Measurements from ENCODE around the gene LIPC.

LIPC gene

GRCh38 chr15:58504674-58505234 is 73.0 kb downstream of the LIPC start:
- Histone ChIP-seq H3K4me3 (ENCODE audit: low read length) (no peak overlapping the region), H3K27ac (ENCODE audit: low read length) (no peak overlapping the region), H3K36me3 (ENCODE audit: control insufficient read depth, low read depth, low read length) (no peaks in the 10 kb centered on the region), H3K9me3 (ENCODE audit: control insufficient read depth, low read depth, low read length) (no peaks in the 10 kb centered on the region), H3K9ac (ENCODE audit: low read length) (no peak overlapping the region), H3K4me1 (ENCODE audit: control insufficient read depth, low read depth, low read length) (no peaks in the 10 kb centered on the region), H3K27me3 (ENCODE audit: control insufficient read depth, insufficient read depth, low read length) (no peaks in the 10 kb centered on the region)

DNA sequence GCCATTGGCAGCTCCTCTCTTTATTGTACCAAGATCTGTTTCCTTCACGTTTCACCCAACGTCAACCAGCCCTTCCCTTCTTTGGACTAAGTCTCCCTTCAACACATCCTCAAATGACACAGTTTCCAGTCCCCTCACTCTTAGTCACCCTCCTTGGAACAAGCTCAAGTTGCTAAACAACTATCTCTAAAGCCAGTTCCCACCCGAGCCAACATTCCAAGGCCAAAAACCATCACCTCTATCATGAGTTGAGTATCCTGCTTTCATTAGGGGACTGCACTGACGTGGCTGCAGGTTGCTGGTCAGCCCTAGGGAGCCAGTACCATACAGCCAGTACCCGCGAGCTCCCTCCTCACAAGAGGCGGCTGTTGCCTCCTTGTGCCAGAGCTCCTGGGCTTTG is 73.8 kb downstream of the LIPC start:
- Histone ChIP-seq H3K9ac (ENCODE audit: low read length) (no peak overlapping the region), H3K27ac (ENCODE audit: low read length) (no peak overlapping the region), H3K36me3 (ENCODE audit: control insufficient read depth, low read depth, low read length) (no peaks in the 10 kb centered on the region), H3K4me3 (ENCODE audit: low read length) (no peak overlapping the region), H3K9me3 (ENCODE audit: control insufficient read depth, low read depth, low read length) (no peaks in the 10 kb centered on the region), H3K4me1 (ENCODE audit: control insufficient read depth, low read depth, low read length) (no peaks in the 10 kb centered on the region), H3K27me3 (ENCODE audit: control insufficient read depth, insufficient read depth, low read length) (no peaks in the 10 kb centered on the region)

- Histone ChIP-seq H3K27ac (ENCODE audit: low read length) (no peak overlapping the region), H3K27me3 (ENCODE audit: control insufficient read depth, insufficient read depth, low read length) (no peaks in the 10 kb centered on the region), H3K4me3 (ENCODE audit: low read length) (no peak overlapping the region), H3K4me1 (ENCODE audit: control insufficient read depth, low read depth, low read length) (peaks cover under 1% of the 10 kb centered on the region), H3K9me3 (ENCODE audit: control insufficient read depth, low read depth, low read length) (no peaks in the 10 kb centered on the region), H3K9ac (ENCODE audit: low read length) (no peak overlapping the region), H3K36me3 (ENCODE audit: control insufficient read depth, low read depth, low read length) (no peaks in the 10 kb centered on the region)
Observed at GRCh38 chr15:58506064-58506490, 74.3 kb downstream of the LIPC start.

GRCh38 chr15:58506783-58507668 is 75.2 kb downstream of the LIPC start:
- H3K4me1 ChIP-seq (ENCODE audit: control insufficient read depth, low read depth, low read length), result peaks cover 6% of the 10 kb centered on the region
- no peak overlapping the region for H3K4me3 ChIP-seq (ENCODE audit: low read length)
- H3K27me3 ChIP-seq (ENCODE audit: control insufficient read depth, insufficient read depth, low read length), result no peaks in the 10 kb centered on the region
- no peak overlapping the region for H3K9ac ChIP-seq (ENCODE audit: low read length)
- no peak overlapping the region for H3K27ac ChIP-seq (ENCODE audit: low read length)
- no peaks in the 10 kb centered on the region for H3K36me3 ChIP-seq (ENCODE audit: control insufficient read depth, low read depth, low read length)
- H3K9me3 ChIP-seq (ENCODE audit: control insufficient read depth, low read depth, low read length), result no peaks in the 10 kb centered on the region

GRCh38 chr15:58509556-58509955 is 77.8 kb downstream of the LIPC start:
- no peak overlapping the region for H3K27ac ChIP-seq (ENCODE audit: low read length)
- H3K4me1 ChIP-seq (ENCODE audit: control insufficient read depth, low read depth, low read length), result peaks cover 6% of the 10 kb centered on the region
- H3K36me3 ChIP-seq (ENCODE audit: control insufficient read depth, low read depth, low read length), result no peaks in the 10 kb centered on the region

GRCh38 chr15:58510715-58511598 is 79.2 kb downstream of the LIPC start:
- Histone ChIP-seq H3K27ac (ENCODE audit: low read length) (no peak overlapping the region), H3K4me3 (ENCODE audit: low read length) (no peak overlapping the region), H3K27me3 (ENCODE audit: control insufficient read depth, insufficient read depth, low read length) (no peaks in the 10 kb centered on the region), H3K9ac (ENCODE audit: low read length) (no peak overlapping the region), H3K4me1 (ENCODE audit: control insufficient read depth, low read depth, low read length) (peaks cover 6% of the 10 kb centered on the region), H3K36me3 (ENCODE audit: control insufficient read depth, low read depth, low read length) (no peaks in the 10 kb centered on the region), H3K9me3 (ENCODE audit: control insufficient read depth, low read depth, low read length) (no peaks in the 10 kb centered on the region)

More at GRCh38 chr15:58509556-58509955, 77.8 kb downstream of the LIPC start:
- Histone ChIP-seq H3K27me3 (ENCODE audit: control insufficient read depth, insufficient read depth, low read length) (no peaks in the 10 kb centered on the region), H3K4me3 (ENCODE audit: low read length) (no peak overlapping the region), H3K9ac (ENCODE audit: low read length) (no peak overlapping the region), H3K9me3 (ENCODE audit: control insufficient read depth, low read depth, low read length) (no peaks in the 10 kb centered on the region)

DNA sequence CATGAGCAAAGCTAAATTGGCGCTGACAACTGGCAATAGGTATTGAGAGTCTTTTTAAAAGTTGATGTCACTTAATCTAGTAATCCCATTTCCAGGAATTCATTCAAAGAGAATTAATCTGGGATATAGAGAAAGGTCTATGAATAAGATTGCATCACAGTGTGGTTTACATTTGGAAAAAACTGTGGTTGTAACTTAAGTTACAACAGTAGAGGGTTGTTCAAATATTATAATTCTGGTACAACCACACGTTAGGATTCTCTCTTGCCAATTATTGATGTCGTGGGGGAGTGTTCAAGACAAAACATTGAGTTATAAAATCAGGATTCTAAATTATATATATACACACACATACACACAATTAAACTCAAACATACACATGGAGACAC is 79.8 kb downstream of the LIPC start:
- Histone ChIP-seq H3K27me3 (ENCODE audit: control insufficient read depth, insufficient read depth, low read length) (no peaks in the 10 kb centered on the region), H3K36me3 (ENCODE audit: control insufficient read depth, low read depth, low read length) (no peaks in the 10 kb centered on the region), H3K4me3 (ENCODE audit: low read length) (no peak overlapping the region), H3K27ac (ENCODE audit: low read length) (no peak overlapping the region), H3K9me3 (ENCODE audit: control insufficient read depth, low read depth, low read length) (no peaks in the 10 kb centered on the region), H3K9ac (ENCODE audit: low read length) (no peak overlapping the region), H3K4me1 (ENCODE audit: control insufficient read depth, low read depth, low read length) (peaks cover 6% of the 10 kb centered on the region)

- no peaks in the 10 kb centered on the region for H3K9me3 ChIP-seq (ENCODE audit: control insufficient read depth, low read depth, low read length)
- H3K4me3 ChIP-seq (ENCODE audit: low read length), result no peak overlapping the region
- H3K9ac ChIP-seq (ENCODE audit: low read length), result no peak overlapping the region
- H3K27ac ChIP-seq (ENCODE audit: low read length), result no peak overlapping the region
- no peaks in the 10 kb centered on the region for H3K36me3 ChIP-seq (ENCODE audit: control insufficient read depth, low read depth, low read length)
- no peaks in the 10 kb centered on the region for H3K27me3 ChIP-seq (ENCODE audit: control insufficient read depth, insufficient read depth, low read length)
- peaks cover 6% of the 10 kb centered on the region for H3K4me1 ChIP-seq (ENCODE audit: control insufficient read depth, low read depth, low read length)
Observed at GRCh38 chr15:58512522-58512921, 80.7 kb downstream of the LIPC start.

GRCh38 chr15:58513008-58513407 is 81.2 kb downstream of the LIPC start:
- H3K9ac ChIP-seq (ENCODE audit: low read length), result no peak overlapping the region

DNA sequence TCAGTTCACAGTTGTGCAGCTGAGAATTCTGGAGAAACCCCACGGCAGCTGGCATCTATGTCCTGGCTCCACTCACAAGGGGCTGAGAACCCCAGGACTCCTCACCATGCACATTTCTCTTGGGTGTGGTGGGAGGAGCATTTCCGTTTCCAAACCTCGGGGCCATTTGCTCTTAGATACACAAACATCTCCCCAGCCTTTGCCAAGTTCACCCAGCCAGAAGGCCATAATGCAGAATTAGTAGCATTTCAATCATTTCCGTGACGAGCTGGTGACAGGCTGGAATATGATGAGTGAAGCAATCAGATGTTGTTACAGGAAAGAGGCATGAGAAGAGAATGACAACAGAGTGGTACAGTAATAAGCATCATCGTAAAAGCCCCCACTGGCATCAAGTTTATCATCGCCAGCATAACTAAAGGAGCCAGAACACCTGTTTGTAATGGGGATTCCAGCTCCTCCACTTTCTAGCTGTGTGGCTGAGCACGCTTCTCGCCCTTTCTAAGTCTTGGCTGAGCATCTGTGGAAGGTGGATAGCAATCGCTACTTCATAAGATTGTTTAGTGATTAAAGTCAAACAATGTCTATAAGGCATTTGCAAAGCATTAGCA is 82.0 kb downstream of the LIPC start:
- H3K9me3 ChIP-seq (ENCODE audit: control insufficient read depth, low read depth, low read length), result no peaks in the 10 kb centered on the region
- no peak overlapping the region for H3K9ac ChIP-seq (ENCODE audit: low read length)
- peaks cover 6% of the 10 kb centered on the region for H3K4me1 ChIP-seq (ENCODE audit: control insufficient read depth, low read depth, low read length)
- no peak overlapping the region for H3K27ac ChIP-seq (ENCODE audit: low read length)
- H3K4me3 ChIP-seq (ENCODE audit: low read length), result no peak overlapping the region
- no peaks in the 10 kb centered on the region for H3K27me3 ChIP-seq (ENCODE audit: control insufficient read depth, insufficient read depth, low read length)
- H3K36me3 ChIP-seq (ENCODE audit: control insufficient read depth, low read depth, low read length), result no peaks in the 10 kb centered on the region

More at GRCh38 chr15:58513008-58513407, 81.2 kb downstream of the LIPC start:
- no peak overlapping the region for H3K27ac ChIP-seq (ENCODE audit: low read length)
- no peaks in the 10 kb centered on the region for H3K27me3 ChIP-seq (ENCODE audit: control insufficient read depth, insufficient read depth, low read length)
- H3K4me3 ChIP-seq (ENCODE audit: low read length), result no peak overlapping the region
- H3K4me1 ChIP-seq (ENCODE audit: control insufficient read depth, low read depth, low read length), result peaks cover 6% of the 10 kb centered on the region
- no peaks in the 10 kb centered on the region for H3K9me3 ChIP-seq (ENCODE audit: control insufficient read depth, low read depth, low read length)
- no peaks in the 10 kb centered on the region for H3K36me3 ChIP-seq (ENCODE audit: control insufficient read depth, low read depth, low read length)

- Histone ChIP-seq H3K27ac (ENCODE audit: low read length) (no peak overlapping the region), H3K4me3 (ENCODE audit: low read length) (no peak overlapping the region), H3K4me1 (ENCODE audit: control insufficient read depth, low read depth, low read length) (peaks cover 6% of the 10 kb centered on the region), H3K27me3 (ENCODE audit: control insufficient read depth, insufficient read depth, low read length) (no peaks in the 10 kb centered on the region), H3K9me3 (ENCODE audit: control insufficient read depth, low read depth, low read length) (no peaks in the 10 kb centered on the region), H3K9ac (ENCODE audit: low read length) (no peak overlapping the region), H3K36me3 (ENCODE audit: control insufficient read depth, low read depth, low read length) (no peaks in the 10 kb centered on the region)
Observed at GRCh38 chr15:58515807-58516206, 84.0 kb downstream of the LIPC start.

Measured in iPS-18a (cell line).